ENCODE results near the gene DIAPH2.

Gene DIAPH2

GRCh38 chrX:97065973-97066372 lies 381.3 kb downstream of the DIAPH2 start:
- no peak for DNase-seq

GRCh38 chrX:97066381-97066780 lies 381.7 kb downstream of the DIAPH2 start:
- DNase-seq = no peak

- DNase-seq = no peak
Measured at GRCh38 chrX:97070346-97070745, 385.7 kb downstream of the DIAPH2 start.

- no peak for DNase-seq
Measured at GRCh38 chrX:97074400-97074799, 389.8 kb downstream of the DIAPH2 start.

- no peak for DNase-seq
Measured at GRCh38 chrX:97089116-97089515, 404.5 kb downstream of the DIAPH2 start.

GRCh38 chrX:97096385-97096784 lies 411.7 kb downstream of the DIAPH2 start:
- no peak for DNase-seq

GRCh38 chrX:97102938-97103337 lies 418.3 kb downstream of the DIAPH2 start:
- no peak for DNase-seq

- no peak for DNase-seq
Measured at GRCh38 chrX:97109730-97110129, 425.1 kb downstream of the DIAPH2 start.

- no peak for DNase-seq
Measured at GRCh38 chrX:97117572-97117971, 432.9 kb downstream of the DIAPH2 start.

GRCh38 chrX:97119474-97120109 lies 434.9 kb downstream of the DIAPH2 start:
- no peak for DNase-seq

GRCh38 chrX:97123001-97123400 lies 438.4 kb downstream of the DIAPH2 start:
- DNase-seq = no peak

- no peak for DNase-seq
Measured at GRCh38 chrX:97126020-97126419, 441.4 kb downstream of the DIAPH2 start.

- no peak for DNase-seq
Measured at GRCh38 chrX:97132664-97133415, 448.2 kb downstream of the DIAPH2 start.

- no peak for DNase-seq
Measured at GRCh38 chrX:97145934-97146333, 461.3 kb downstream of the DIAPH2 start.

GRCh38 chrX:97155816-97156215 lies 471.2 kb downstream of the DIAPH2 start:
- DNase-seq = no peak

- no peak for DNase-seq
Measured at GRCh38 chrX:97158269-97158668, 473.6 kb downstream of the DIAPH2 start.

- DNase-seq = no peak
Measured at GRCh38 chrX:97159916-97160800, 475.5 kb downstream of the DIAPH2 start.

GRCh38 chrX:97167333-97167732 lies 482.7 kb downstream of the DIAPH2 start:
- no peak for DNase-seq

GRCh38 chrX:97168646-97169045 lies 484.0 kb downstream of the DIAPH2 start:
- no peak for DNase-seq

- DNase-seq = no peak
Measured at GRCh38 chrX:97175147-97175546, 490.5 kb downstream of the DIAPH2 start.

- no peak for DNase-seq
Measured at GRCh38 chrX:97189668-97190067, 505.0 kb downstream of the DIAPH2 start.

- no peak for DNase-seq
Measured at GRCh38 chrX:97199501-97199900, 514.9 kb downstream of the DIAPH2 start.

GRCh38 chrX:97200454-97200853 lies 515.8 kb downstream of the DIAPH2 start:
- no peak for DNase-seq

GRCh38 chrX:97210501-97210900 lies 525.9 kb downstream of the DIAPH2 start:
- DNase-seq = no peak
